NT2/D1 (cell line): ENCODE measurements around the gene FECH.
"Not testable (repeated sequence)": the region's sequence is repeated elsewhere in the genome, so short reads cannot be mapped to it uniquely, and the experiment has no call there.

Experiments used
- DNase-seq: peaks from one replicate; pipeline ENCODE4 v3.0.0-alpha.2; 2011; ENCODE audit warnings: low read depth, low spot score
- H3K27me3 ChIP-seq: 2 replicates; pipeline ENCODE4 v1.6.0; 2011; ENCODE audit warnings: mild to moderate bottlenecking; ENCODE audit not compliant: insufficient read length, insufficient read depth
- H3K36me3 ChIP-seq: 2 replicates; pipeline ENCODE4 v1.6.1; 2011; ENCODE audit warnings: mild to moderate bottlenecking, low read length, mixed read lengths; ENCODE audit not compliant: insufficient read depth, insufficient read length
- H3K4me1 ChIP-seq: 2 replicates; pipeline ENCODE4 v1.5.1; 2011; ENCODE audit not compliant: insufficient read depth, insufficient read length
- H3K4me3 ChIP-seq: 2 replicates; pipeline ENCODE4 v1.5.1; 2011; ENCODE audit warnings: low read depth; ENCODE audit not compliant: insufficient read length
- H3K9ac ChIP-seq: 2 replicates; pipeline ENCODE4 v1.6.0; 2011; ENCODE audit warnings: low read depth; ENCODE audit not compliant: insufficient read length
- H3K9me3 ChIP-seq: 2 replicates; pipeline ENCODE4 v1.5.1; 2011; ENCODE audit warnings: mild to moderate bottlenecking, low read length; ENCODE audit not compliant: insufficient read depth
- SUZ12 ChIP-seq: IDR thresholded peaks from 2 replicates; pipeline ENCODE4 v1.6.1; 2011; ENCODE audit not compliant: insufficient read length, insufficient read depth; ENCODE audit errors: extremely low read depth
- YY1 ChIP-seq: IDR thresholded peaks from 2 replicates; pipeline ENCODE4 v1.6.1; 2011; ENCODE audit not compliant: insufficient read length, insufficient read depth
- ZNF274 ChIP-seq: IDR thresholded peaks from 2 replicates; pipeline ENCODE4 v1.6.1; 2011; ENCODE audit warnings: mild to moderate bottlenecking, low read depth, low read length

FECH gene

GRCh38 chr18:57527556-57528229 lies 58.8 kb downstream of the FECH start:
- no peak overlapping the region for H3K4me3 ChIP-seq
- 0 out of 2 replicates have a peak, but pooled peaks cover 5% of the 10 kb centered on the region for H3K9me3 ChIP-seq
- no peaks in the 10 kb centered on the region for H3K4me1 ChIP-seq
- no peak for TF ChIP-seq ZNF274
- no peak for TF ChIP-seq YY1
- TF ChIP-seq SUZ12, result no peak
- H3K36me3 ChIP-seq, result no peaks in the 10 kb centered on the region
- no peaks in the 10 kb centered on the region for H3K27me3 ChIP-seq
- no peak overlapping the region for H3K9ac ChIP-seq
- DNase-seq, result no peak

DNA sequence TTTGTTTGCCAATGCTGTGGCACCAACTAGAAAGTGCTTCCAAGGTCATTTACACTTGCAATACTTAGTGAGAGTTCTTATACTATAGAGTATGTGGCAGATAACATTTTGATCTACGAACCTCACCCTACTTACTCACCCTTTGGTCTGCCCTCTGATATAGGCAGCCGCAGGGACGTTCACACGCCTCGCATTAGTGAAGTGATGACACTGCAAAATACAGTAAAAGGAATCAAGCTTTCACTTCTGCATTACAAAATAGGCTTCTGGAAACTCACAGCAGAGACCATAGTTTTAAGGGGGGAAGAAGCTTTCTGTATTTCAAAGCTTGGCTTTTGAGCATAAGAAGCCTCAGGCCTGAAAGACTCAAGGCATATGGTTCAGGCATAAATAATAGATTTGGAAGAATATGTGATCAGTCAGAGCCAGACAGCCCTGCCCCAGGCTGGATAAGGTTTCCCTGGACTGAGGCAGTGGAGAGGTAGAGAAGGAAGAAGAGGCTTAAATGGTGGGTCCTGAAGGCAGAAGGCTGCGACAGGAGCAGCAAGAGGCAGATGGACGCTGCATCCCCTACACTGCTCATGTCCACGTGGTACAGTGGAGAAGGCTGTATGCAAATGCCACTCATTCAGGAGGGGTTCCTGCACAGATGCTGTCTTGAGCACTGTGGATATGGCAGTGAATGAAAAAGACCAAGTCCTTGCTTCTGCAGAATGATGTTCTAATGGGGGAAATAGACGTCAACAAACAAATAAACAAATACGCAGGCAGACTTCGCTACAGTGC lies 63.1 kb downstream of the FECH start:
- Histone ChIP-seq H3K4me1 (no peaks in the 10 kb centered on the region), H3K27me3 (no peaks in the 10 kb centered on the region), H3K9me3 (0 out of 2 replicates have a peak, but pooled peaks cover 5% of the 10 kb centered on the region), H3K36me3 (no peaks in the 10 kb centered on the region), H3K4me3 (no peak overlapping the region), H3K9ac (no peak overlapping the region)
- no peak for TF ChIP-seq ZNF274
- no peak for TF ChIP-seq YY1
- no peak for TF ChIP-seq SUZ12
- DNase-seq, result no peak

DNA sequence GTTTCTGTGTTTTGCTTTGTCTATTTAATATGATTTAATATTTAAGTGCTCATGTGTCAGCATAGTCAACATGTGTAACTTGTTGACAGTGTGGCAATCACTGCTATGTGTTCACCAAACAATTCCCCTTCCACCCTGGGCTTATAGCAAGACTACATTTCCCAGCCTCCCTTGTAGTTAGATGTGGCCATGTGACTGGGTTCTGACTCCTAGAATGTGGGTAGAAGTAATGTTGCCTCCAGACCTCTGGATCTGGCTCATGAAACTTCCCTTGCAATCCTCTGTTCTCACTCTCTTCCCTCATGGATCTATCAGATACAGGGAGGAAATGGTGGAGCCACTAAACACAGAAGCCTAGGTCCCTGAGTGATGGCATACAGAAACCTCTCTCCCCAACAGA lies 64.2 kb downstream of the FECH start:
- H3K9ac ChIP-seq, DNase-seq, H3K9me3 ChIP-seq, H3K4me1 ChIP-seq, H3K27me3 ChIP-seq, H3K36me3 ChIP-seq, H3K4me3 ChIP-seq: not testable (repeated sequence)

DNA sequence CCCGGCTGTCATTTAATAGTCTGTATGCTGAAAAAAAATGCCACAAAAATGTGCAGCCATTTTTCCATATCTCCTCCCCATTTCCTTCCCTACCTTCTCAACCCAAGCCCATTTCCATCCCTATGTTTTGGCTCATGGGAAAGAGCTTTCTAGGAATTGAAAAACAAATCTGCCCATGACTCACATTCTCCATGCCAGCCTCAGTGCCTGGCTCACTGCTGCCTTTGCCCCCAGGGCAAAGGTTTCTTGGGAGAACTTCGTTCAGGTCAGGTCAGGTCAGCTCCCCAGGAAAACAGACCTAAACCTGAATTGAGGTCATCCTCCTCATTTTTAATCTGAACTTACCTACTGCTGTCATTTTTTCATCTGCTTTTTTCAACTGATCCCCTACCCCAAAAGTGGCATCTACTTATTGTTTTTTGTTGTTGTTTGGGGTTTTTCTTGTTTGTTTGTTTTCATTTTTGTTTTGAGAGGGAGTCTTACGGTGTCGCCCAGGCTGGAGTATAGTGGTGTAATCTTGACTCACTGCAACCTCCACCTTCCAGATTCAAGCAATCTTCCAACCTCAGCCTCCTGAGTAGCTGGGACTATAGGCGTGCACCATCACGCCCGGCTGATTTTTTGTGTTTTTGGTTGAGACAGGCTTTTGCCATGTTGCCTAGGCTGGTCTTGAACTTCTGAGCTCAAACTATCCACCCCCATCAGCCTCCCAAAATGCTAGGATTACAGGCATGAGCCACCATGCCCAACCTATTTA lies 66.7 kb downstream of the FECH start:
- no peak for TF ChIP-seq ZNF274
- no peak for TF ChIP-seq YY1
- no peak for TF ChIP-seq SUZ12
- DNase-seq, result no peak
- Histone ChIP-seq H3K9ac (no peak overlapping the region), H3K4me3 (no peak overlapping the region), H3K9me3 (no peaks in the 10 kb centered on the region), H3K36me3 (no peaks in the 10 kb centered on the region), H3K4me1 (no peaks in the 10 kb centered on the region), H3K27me3 (no peaks in the 10 kb centered on the region)

- Histone ChIP-seq H3K36me3 (no peaks in the 10 kb centered on the region), H3K27me3 (no peaks in the 10 kb centered on the region), H3K9ac (no peak overlapping the region), H3K4me1 (no peaks in the 10 kb centered on the region), H3K4me3 (no peak overlapping the region), H3K9me3 (no peaks in the 10 kb centered on the region)
- TF ChIP-seq YY1 (no peak), ZNF274 (no peak), SUZ12 (no peak)
- DNase-seq, result no peak
Observed at GRCh38 chr18:57518533-57518932, 68.0 kb downstream of the FECH start.

- TF ChIP-seq ZNF274 (no peak), SUZ12 (no peak), YY1 (no peak)
- H3K4me3 ChIP-seq, result no peak overlapping the region
Observed at GRCh38 chr18:57516056-57516455, 70.4 kb downstream of the FECH start.

GRCh38 chr18:57505231-57505630 lies 81.3 kb downstream of the FECH start:
- H3K36me3 ChIP-seq, result no peaks in the 10 kb centered on the region
- DNase-seq, result no peak
- TF ChIP-seq SUZ12 (no peak), YY1 (no peak), ZNF274 (no peak)

More at GRCh38 chr18:57516056-57516455, 70.4 kb downstream of the FECH start:
- Histone ChIP-seq H3K4me1 (no peaks in the 10 kb centered on the region), H3K36me3 (no peaks in the 10 kb centered on the region), H3K9me3 (no peaks in the 10 kb centered on the region), H3K9ac (no peak overlapping the region), H3K27me3 (no peaks in the 10 kb centered on the region)
- no peak for DNase-seq

More at GRCh38 chr18:57505231-57505630, 81.3 kb downstream of the FECH start:
- no peak overlapping the region for H3K4me3 ChIP-seq
- H3K27me3 ChIP-seq, result no peaks in the 10 kb centered on the region
- no peaks in the 10 kb centered on the region for H3K4me1 ChIP-seq
- H3K9ac ChIP-seq, result no peak overlapping the region
- H3K9me3 ChIP-seq, result no peaks in the 10 kb centered on the region
